HepG2 (cell line): ENCODE measurements around the gene LSMEM2. TPM values are rescaled to one million over a fixed set of nuclear protein-coding genes. Genes with fewer than 3 reads are reported as not detected.

ENCODE experiments used
- HMGA1 ChIP-seq: sonication (generic); formaldehyde crosslinking; conservative IDR thresholded peaks from 2 replicates; pipeline ENCODE4 v1.4.0; 2020; ENCODE audit warnings: missing genetic modification reagents
- HNRNPH1 ChIP-seq: fragments of 200-400 bp; formaldehyde crosslinking; optimal IDR thresholded peaks from 2 replicates; pipeline ENCODE3; 2017; ENCODE audit warnings: mild to moderate bottlenecking, low read depth, low read length
- KDM3A ChIP-seq: IDR thresholded peaks from 2 replicates; pipeline ENCODE4 v1.6.1; 2018; ENCODE audit warnings: low read depth, missing compliant biosample characterization
- MBD4 ChIP-seq: IDR thresholded peaks from 2 replicates; pipeline ENCODE4 v1.6.1; 2012; ENCODE audit warnings: low read length, inconsistent platforms, borderline replicate concordance
- NFRKB ChIP-seq: fragments of 450-650 bp; IDR thresholded peaks from 2 replicates; pipeline ENCODE4 v1.6.1; 2017
- SKI ChIP-seq: fragments of 450-650 bp; IDR thresholded peaks from one replicate; pipeline ENCODE4 v1.6.1; 2018; ENCODE audit warnings: mild to moderate bottlenecking; ENCODE audit not compliant: partially characterized antibody
- SNAI1 ChIP-seq: sonication (generic); formaldehyde crosslinking; IDR thresholded peaks from 2 replicates; pipeline ENCODE4 v1.5.0; 2020; ENCODE audit warnings: mild to moderate bottlenecking, missing genetic modification reagents, borderline replicate concordance
- SNAPC2 ChIP-seq: sonication (generic); formaldehyde crosslinking; IDR thresholded peaks from 2 replicates; pipeline ENCODE4 v1.8.1; 2022; ENCODE audit warnings: mild to moderate bottlenecking, missing genetic modification reagents
- ZIK1 ChIP-seq: sonication (generic); formaldehyde crosslinking; IDR thresholded peaks from 2 replicates; pipeline ENCODE4 v1.5.0; 2020; ENCODE audit warnings: mild to moderate bottlenecking, low read depth, missing genetic modification reagents, borderline replicate concordance
- ZNF549 ChIP-seq: sonication (generic); formaldehyde crosslinking; IDR thresholded peaks from 2 replicates; pipeline ENCODE4 v1.5.0; 2020; ENCODE audit warnings: missing genetic modification reagents
- ZNF691 ChIP-seq: sonication (generic); formaldehyde crosslinking; IDR thresholded peaks from 2 replicates; pipeline ENCODE4 v1.4.0; 2020; ENCODE audit warnings: missing genetic modification reagents, low read depth, mild to moderate bottlenecking, borderline replicate concordance
- polyA plus RNA-seq, 8 experiments: library from polyadenylated mRNA; depleted of rRNA in 3 of 8; stranded (reverse) in 7 of 8; unstranded in 1 of 8; fragments of >200 nt; fragmentation: Illumina TruSeq in 4 of 8; extraction: Trizol in 4 of 8; gene quantifications; 2 replicates each; pipeline versions ENCODE4 v1.2.1 to v1.2.3, GENCODE V29; 2011 to 2016; ENCODE audit warnings: low read depth in 4 of 8, missing spikeins in 1 of 8, mixed read lengths in 1 of 8; ENCODE audit not compliant: insufficient read depth in 1 of 8
- total RNA-seq, 5 experiments: library from RNA; depleted of rRNA; stranded (reverse); fragments of >200 nt; fragmentation: Illumina TruSeq; extraction: Trizol; gene quantifications; 2 replicates each; pipeline ENCODE4 v1.2.3, GENCODE V29; 2016; ENCODE audit warnings: low read depth in 1 of 5
- TF ChIP-seq, protein P1 (sequence below): IDR thresholded peaks from 2 replicates; pipeline ENCODE4 v1.6.1; 2016; ENCODE audit warnings: mild to moderate bottlenecking
- TF ChIP-seq, protein P2 (sequence below): sonication (generic); formaldehyde crosslinking; conservative IDR thresholded peaks from 2 replicates; pipeline ENCODE4 v1.8.0; 2022; ENCODE audit warnings: low read depth, missing genetic modification reagents
- TF ChIP-seq, protein P3 (sequence below): sonication (generic); formaldehyde crosslinking; IDR thresholded peaks from 2 replicates; pipeline ENCODE4 v1.4.0; 2020; ENCODE audit warnings: mild to moderate bottlenecking, missing genetic modification reagents
- TF ChIP-seq, protein P4 (sequence below): IDR thresholded peaks from 2 replicates; pipeline ENCODE4 v1.6.1; 2016; ENCODE audit warnings: missing biosample characterization, missing genetic modification reagents, low read depth

Gene LSMEM2
- total and polyA plus RNA-seq, 2 of the 13 experiments (the other 11 are each of a cell fraction or from before 2014, with no cell fraction given): 0.07 to 0.41 TPM

GRCh38 chr3:50337175-50337861 lies 58.4 kb downstream of the LSMEM2 start (continued):
- TF ChIP-seq, protein P1, sequence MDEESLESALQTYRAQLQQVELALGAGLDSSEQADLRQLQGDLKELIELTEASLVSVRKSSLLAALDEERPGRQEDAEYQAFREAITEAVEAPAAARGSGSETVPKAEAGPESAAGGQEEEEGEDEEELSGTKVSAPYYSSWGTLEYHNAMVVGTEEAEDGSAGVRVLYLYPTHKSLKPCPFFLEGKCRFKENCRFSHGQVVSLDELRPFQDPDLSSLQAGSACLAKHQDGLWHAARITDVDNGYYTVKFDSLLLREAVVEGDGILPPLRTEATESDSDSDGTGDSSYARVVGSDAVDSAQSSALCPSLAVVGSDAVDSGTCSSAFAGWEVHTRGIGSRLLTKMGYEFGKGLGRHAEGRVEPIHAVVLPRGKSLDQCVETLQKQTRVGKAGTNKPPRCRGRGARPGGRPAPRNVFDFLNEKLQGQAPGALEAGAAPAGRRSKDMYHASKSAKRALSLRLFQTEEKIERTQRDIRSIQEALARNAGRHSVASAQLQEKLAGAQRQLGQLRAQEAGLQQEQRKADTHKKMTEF (CRISPR knock-in tag): peak; percentile 84
- TF ChIP-seq, protein P2, sequence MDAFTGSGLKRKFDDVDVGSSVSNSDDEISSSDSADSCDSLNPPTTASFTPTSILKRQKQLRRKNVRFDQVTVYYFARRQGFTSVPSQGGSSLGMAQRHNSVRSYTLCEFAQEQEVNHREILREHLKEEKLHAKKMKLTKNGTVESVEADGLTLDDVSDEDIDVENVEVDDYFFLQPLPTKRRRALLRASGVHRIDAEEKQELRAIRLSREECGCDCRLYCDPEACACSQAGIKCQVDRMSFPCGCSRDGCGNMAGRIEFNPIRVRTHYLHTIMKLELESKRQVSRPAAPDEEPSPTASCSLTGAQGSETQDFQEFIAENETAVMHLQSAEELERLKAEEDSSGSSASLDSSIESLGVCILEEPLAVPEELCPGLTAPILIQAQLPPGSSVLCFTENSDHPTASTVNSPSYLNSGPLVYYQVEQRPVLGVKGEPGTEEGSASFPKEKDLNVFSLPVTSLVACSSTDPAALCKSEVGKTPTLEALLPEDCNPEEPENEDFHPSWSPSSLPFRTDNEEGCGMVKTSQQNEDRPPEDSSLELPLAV (CRISPR knock-in tag): 0 out of 2 replicates have a peak, but pooled peaks have one; percentile 22
- TF ChIP-seq HMGA1 (no peak), HNRNPH1 (no peak), SNAPC2 (peak; percentile 72; the same call in 1 of the 2 replicates), SKI (peak; percentile 27), SNAI1 (CRISPR knock-in tag) (peak; percentile 77; the same call in 1 of the 2 replicates), ZNF691 (CRISPR knock-in tag) (0 out of 2 replicates have a peak, but pooled peaks have one; percentile 73), KDM3A (0 out of 2 replicates have a peak, but pooled peaks have one; percentile 29), ZIK1 (CRISPR knock-in tag) (0 out of 2 replicates have a peak, but pooled peaks have one; percentile 23), NFRKB (no peak), ZNF549 (CRISPR knock-in tag) (no peak), MBD4 (no peak)
- TF ChIP-seq, protein P3, sequence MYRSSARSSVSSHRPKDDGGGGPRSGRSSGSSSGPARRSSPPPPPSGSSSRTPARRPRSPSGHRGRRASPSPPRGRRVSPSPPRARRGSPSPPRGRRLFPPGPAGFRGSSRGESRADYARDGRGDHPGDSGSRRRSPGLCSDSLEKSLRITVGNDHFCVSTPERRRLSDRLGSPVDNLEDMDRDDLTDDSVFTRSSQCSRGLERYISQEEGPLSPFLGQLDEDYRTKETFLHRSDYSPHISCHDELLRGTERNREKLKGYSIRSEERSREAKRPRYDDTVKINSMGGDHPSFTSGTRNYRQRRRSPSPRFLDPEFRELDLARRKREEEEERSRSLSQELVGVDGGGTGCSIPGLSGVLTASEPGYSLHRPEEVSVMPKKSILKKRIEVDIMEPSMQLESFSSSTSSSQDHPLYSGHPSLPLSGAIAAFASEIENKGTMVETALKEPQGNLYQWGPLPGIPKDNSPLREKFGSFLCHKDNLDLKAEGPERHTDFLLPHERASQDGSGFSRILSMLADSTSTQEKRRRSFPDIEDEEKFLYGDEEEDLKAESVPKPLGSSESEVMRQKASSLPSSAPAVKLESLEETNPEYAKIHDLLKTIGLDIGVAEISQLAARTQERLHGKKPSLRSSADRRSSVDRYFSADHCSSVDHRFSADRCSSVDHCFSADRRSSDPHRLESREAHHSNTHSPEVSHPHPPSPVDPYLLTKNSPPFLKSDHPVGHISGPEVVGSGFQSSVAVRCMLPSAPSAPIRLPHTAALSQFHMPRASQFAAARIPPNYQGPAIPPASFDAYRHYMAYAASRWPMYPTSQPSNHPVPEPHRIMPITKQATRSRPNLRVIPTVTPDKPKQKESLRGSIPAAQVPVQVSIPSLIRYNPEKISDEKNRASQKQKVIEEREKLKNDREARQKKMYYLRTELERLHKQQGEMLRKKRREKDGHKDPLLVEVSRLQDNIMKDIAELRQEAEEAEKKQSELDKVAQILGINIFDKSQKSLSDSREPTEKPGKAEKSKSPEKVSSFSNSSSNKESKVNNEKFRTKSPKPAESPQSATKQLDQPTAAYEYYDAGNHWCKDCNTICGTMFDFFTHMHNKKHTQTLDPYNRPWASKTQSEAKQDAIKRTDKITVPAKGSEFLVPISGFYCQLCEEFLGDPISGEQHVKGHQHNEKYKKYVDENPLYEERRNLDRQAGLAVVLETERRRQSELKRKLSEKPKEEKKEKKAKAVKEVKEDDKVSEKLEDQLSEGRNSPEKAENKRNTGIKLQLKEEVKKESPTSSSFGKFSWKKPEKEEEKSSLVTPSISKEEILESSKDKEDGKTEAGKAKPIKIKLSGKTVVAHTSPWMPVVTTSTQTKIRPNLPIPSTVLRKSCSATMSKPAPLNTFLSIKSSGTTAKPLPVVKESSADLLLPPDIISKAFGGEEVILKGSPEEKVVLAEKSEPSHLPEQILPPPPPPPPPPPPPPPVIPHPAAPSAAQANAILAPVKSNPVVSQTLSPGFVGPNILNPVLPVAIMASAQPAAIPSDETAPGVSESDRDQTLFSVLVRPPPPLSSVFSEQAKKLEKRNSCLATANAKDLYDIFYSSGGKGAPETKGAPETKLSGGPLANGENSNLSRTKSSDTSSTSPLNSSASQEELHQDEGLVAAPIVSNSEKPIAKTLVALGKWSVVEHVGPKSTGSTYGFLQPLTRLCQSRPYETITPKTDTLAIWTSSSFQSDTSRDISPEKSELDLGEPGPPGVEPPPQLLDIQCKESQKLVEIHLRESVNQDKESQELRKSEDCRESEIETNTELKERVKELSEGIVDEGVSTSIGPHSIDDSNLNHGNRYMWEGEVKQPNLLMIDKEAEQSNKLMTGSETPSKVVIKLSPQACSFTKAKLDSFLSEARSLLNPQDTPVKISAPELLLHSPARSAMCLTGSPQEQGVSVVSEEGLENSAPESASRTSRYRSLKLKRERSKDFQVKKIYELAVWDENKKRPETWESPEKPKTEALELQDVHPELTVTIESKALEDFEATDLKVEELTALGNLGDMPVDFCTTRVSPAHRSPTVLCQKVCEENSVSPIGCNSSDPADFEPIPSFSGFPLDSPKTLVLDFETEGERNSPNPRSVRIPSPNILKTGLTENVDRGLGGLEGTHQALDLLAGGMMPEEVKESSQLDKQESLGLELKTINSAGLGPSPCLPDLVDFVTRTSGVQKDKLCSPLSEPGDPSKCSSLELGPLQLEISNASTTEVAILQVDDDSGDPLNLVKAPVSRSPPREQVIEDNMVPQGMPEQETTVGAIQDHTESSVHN (CRISPR knock-in tag): no peak
- TF ChIP-seq, protein P4, sequence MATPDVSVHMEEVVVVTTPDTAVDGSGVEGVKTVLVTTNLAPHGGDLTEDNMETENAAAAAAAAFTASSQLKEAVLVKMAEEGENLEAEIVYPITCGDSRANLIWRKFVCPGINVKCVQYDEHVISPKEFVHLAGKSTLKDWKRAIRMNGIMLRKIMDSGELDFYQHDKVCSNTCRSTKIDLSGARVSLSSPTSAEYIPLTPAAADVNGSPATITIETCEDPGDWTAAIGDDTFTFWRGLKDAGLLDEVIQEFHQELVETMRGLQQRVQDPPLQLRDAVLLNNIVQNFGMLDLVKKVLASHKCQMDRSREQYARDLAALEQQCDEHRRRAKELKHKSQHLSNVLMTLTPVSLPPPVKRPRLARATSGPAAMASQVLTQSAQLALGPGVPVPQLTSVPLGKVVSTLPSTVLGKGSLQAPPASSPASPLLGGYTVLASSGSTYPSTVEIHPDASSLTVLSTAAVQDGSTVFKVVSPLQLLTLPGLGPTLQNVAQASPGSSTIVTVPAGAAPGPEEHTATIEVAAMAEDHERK: peak; percentile 86
